Stimulated activated CD4-positive, alpha-beta T cell treated with anti-CD3 and anti-CD28 coated beads, TNF-alpha, amount 100 ng/mL, for 4 hours (primary cell): ENCODE data around the gene KRTAP10-3.

Experiments
- DNase-seq, 3 experiments: peaks; one replicate each; pipeline ENCODE4 v3.0.0-alpha.2; 2020; ENCODE audit warnings: low read depth in 3 of 3

The KRTAP10-3 gene

GRCh38 chr21:44548381-44548780 is 10.2 kb downstream of the KRTAP10-3 start:
- DNase-seq, result no peak

- peak in 1 of 3 experiments; percentile 10 for DNase-seq
These were observed 10.8 kb downstream of the KRTAP10-3 start for GRCh38 chr21:44547656-44548331.

GRCh38 chr21:44544566-44544965 is 14.0 kb downstream of the KRTAP10-3 start:
- no peak for DNase-seq

- no peak for DNase-seq
These were observed 15.9 kb downstream of the KRTAP10-3 start for GRCh38 chr21:44542716-44543115.

- DNase-seq, result no peak
These were observed 17.8 kb downstream of the KRTAP10-3 start for GRCh38 chr21:44540741-44541288.

- no peak for DNase-seq
These were observed 18.5 kb downstream of the KRTAP10-3 start, which contains the start of gene KRTAP10-1 for GRCh38 chr21:44539991-44540666. KRTAP10-1 (minus strand) TSS chr21:44540195; CDS start chr21:44540150, 45 bp downstream.

GRCh38 chr21:44539046-44539445 is 19.5 kb downstream of the KRTAP10-3 start:
- DNase-seq, result no peak

GRCh38 chr21:44537930-44538911 is 20.4 kb downstream of the KRTAP10-3 start:
- no peak for DNase-seq

GRCh38 chr21:44535963-44536362 is 22.6 kb downstream of the KRTAP10-3 start:
- no peak for DNase-seq

- DNase-seq, result no peak
These were observed 23.9 kb downstream of the KRTAP10-3 start for GRCh38 chr21:44534688-44535087.

- DNase-seq, result no peak
These were observed 24.5 kb downstream of the KRTAP10-3 start for GRCh38 chr21:44533891-44534627.

GRCh38 chr21:44533121-44533890 is 25.3 kb downstream of the KRTAP10-3 start:
- no peak for DNase-seq

GRCh38 chr21:44532712-44533111 is 25.9 kb downstream of the KRTAP10-3 start:
- DNase-seq, result no peak

GRCh38 chr21:44531606-44532564 is 26.7 kb downstream of the KRTAP10-3 start:
- DNase-seq, result no peak

- DNase-seq, result no peak
These were observed 27.5 kb downstream of the KRTAP10-3 start for GRCh38 chr21:44530903-44531605.

GRCh38 chr21:44530221-44530902 is 28.2 kb downstream of the KRTAP10-3 start:
- DNase-seq, result no peak

- no peak for DNase-seq
These were observed 29.0 kb downstream of the KRTAP10-3 start for GRCh38 chr21:44529503-44530125.
